Inflammatory macrophage treated with lipopolysaccharide for 1 hour (primary cell): ENCODE data around the gene GALNT2.

ENCODE experiments used
- DNase-seq, 2 donors: peaks; one replicate each; pipeline ENCODE4 v3.0.0-alpha.2; 2020 to 2022

GALNT2 gene

GRCh38 chr1:230286166-230286889, 219.3 kb downstream of the GALNT2 start:
- no peak for DNase-seq

GRCh38 chr1:230286890-230287269, 219.8 kb downstream of the GALNT2 start:
- DNase-seq, result no peak

GRCh38 chr1:230287674-230288315, 220.8 kb downstream of the GALNT2 start:
- no peak for DNase-seq

GRCh38 chr1:230288641-230289349, 221.8 kb downstream of the GALNT2 start:
- no peak for DNase-seq

GRCh38 chr1:230289350-230289644, 222.3 kb downstream of the GALNT2 start:
- DNase-seq, result no peak

GRCh38 chr1:230291731-230292620, 224.9 kb downstream of the GALNT2 start:
- no peak for DNase-seq

- no peak for DNase-seq
These were observed 225.8 kb downstream of the GALNT2 start for GRCh38 chr1:230292689-230293389.

GRCh38 chr1:230293390-230293700, 226.3 kb downstream of the GALNT2 start:
- no peak for DNase-seq

- DNase-seq, result no peak
These were observed 228.3 kb downstream of the GALNT2 start for GRCh38 chr1:230295367-230295766.

GRCh38 chr1:230299191-230300006, 232.4 kb downstream of the GALNT2 start:
- DNase-seq, result peak; percentile 21 to 32

GRCh38 chr1:230300322-230301301, 233.6 kb downstream of the GALNT2 start:
- DNase-seq, result no peak

GRCh38 chr1:230301322-230301721, 234.3 kb downstream of the GALNT2 start:
- no peak for DNase-seq

- no peak for DNase-seq
These were observed 234.8 kb downstream of the GALNT2 start for GRCh38 chr1:230301822-230302221.

GRCh38 chr1:230303069-230303468, 236.0 kb downstream of the GALNT2 start:
- no peak for DNase-seq

- peak; percentile 25 to 28 for DNase-seq
These were observed 236.8 kb downstream of the GALNT2 start for GRCh38 chr1:230303822-230304221.

- peak; percentile 35 to 56 for DNase-seq
These were observed 239.1 kb downstream of the GALNT2 start for GRCh38 chr1:230306169-230306568.

- DNase-seq, result no peak
These were observed 240.2 kb downstream of the GALNT2 start for GRCh38 chr1:230307213-230307612.

- no peak for DNase-seq
These were observed 241.0 kb downstream of the GALNT2 start for GRCh38 chr1:230308039-230308438.

GRCh38 chr1:230308821-230309220, 241.8 kb downstream of the GALNT2 start:
- DNase-seq, result no peak

- no peak for DNase-seq
These were observed 242.7 kb downstream of the GALNT2 start for GRCh38 chr1:230309646-230310177.
